Measurements from ENCODE around the gene KIF19. TPM values are rescaled to one million over a fixed set of nuclear protein-coding genes. Genes with fewer than 3 reads are reported as not detected.
"Not testable (repeated sequence)": the region's sequence is repeated elsewhere in the genome, so short reads cannot be mapped to it uniquely, and the experiment has no call there.

The KIF19 gene
- 0.22 TPM for total RNA-seq
- long read RNA-seq: 0 reads

GRCh38 chr17:74325743-74326379, at the start of gene KIF19:
Gene KIF19, plus strand, starts transcription at chr17:74326226. Its CDS starts 124 bp downstream, at chr17:74326350.
- ATAC-seq (ENCODE audit: poor library complexity) (peak; percentile 90), DNase-seq (peak; percentile 68)
- intact Hi-C loops (cut with DNase I): no loop called here

- ATAC-seq (ENCODE audit: poor library complexity) (peak; percentile 60), DNase-seq (peak; percentile 62)
- intact Hi-C loops (cut with DNase I): no loop called here
Measured at GRCh38 chr17:74276541-74277009, 49.5 kb upstream of the KIF19 start.

GRCh38 chr17:74277935-74278334, 48.1 kb upstream of the KIF19 start:
- no peak for DNase-seq
- intact Hi-C loops (cut with DNase I): no loop called here
- ATAC-seq (ENCODE audit: poor library complexity): no peak

DNA sequence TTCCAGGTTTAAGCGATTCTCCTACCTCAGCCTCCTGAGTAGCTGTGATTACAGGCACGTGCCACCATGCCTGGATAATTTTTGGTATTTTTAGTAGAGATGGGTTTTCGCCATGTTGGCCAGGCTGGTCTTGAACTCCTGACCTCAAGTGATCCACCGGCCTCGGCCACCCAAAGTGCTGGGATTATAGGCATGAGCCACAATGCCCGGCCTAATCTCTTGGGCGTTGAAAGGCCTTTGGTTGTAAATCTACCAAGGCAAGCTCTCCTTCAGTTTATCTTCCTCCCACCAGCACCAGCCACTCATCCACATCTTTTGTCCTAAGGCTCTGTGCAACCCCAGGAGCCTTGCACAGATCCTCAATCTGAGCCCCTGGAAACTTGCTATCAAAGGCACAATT, 46.4 kb upstream of the KIF19 start:
- intact Hi-C loops (cut with DNase I); ATAC-seq (ENCODE audit: poor library complexity); DNase-seq: not testable (repeated sequence)

DNA sequence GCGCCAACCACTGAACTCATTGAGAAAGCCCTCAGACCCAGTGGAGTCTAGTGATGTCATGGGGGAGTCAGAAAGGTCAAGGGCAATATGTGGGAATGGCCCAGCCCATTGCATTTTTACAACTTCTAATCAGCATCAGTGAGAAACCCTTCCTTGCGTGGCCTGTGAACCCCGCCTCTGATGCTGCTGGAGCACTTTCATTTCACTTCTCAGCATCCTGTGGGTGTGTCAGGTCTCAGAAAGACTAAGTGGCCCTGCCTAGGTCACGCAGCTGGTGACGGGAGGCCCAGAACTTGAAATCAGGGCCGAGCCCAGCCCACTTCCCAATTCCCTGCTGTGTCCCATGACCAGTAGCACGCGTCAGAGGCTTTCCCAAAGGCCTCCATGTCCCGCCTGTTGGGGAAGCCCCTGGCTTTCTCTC, 45.9 kb upstream of the KIF19 start:
- intact Hi-C loops (cut with DNase I): no loop called here
- ATAC-seq (ENCODE audit: poor library complexity): no peak
- peak; percentile 54 for DNase-seq

DNA sequence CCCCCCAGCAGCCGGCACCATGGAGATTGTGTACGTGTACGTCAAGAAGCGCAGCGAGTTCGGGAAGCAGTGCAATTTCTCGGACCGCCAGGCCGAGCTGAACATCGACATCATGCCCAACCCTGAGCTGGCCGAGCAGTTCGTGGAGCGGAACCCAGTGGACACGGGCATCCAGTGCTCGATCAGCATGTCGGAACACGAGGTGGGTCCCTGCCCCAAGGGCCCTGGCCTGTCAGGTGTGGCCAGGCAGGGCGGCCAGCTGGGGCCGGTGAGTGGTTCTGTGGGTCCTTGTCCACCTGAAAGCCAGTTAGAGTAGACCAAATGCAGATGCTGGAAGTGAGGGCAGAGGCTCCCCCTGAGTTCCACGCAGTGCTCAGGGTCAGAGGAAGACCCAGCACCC, 44.2 kb upstream of the KIF19 start:
- DNase-seq: no peak
- no peak for ATAC-seq (ENCODE audit: poor library complexity)
- intact Hi-C loops (cut with DNase I): no loop called here

DNA sequence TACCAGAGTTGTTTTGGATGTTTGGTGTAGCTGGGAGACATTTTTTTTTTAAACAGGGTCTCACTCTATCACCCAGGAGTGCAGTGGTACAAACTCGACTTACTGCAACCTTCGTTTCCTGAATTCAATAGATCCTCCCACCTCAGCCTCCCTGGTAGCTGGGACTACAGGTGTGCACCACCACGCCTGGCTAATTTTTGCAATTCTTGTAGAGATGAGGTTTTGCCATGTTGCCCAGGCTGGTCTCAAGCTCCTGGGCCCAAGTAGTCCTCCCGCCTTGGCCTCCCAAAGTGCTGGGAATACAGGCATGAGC, 43.8 kb upstream of the KIF19 start:
- ATAC-seq (ENCODE audit: poor library complexity); DNase-seq; intact Hi-C loops (cut with DNase I): not testable (repeated sequence)

- DNase-seq: no peak
- no peak for ATAC-seq (ENCODE audit: poor library complexity)
- intact Hi-C loops (cut with DNase I): no loop called here
Measured at GRCh38 chr17:74282587-74283370, 43.2 kb upstream of the KIF19 start.

- intact Hi-C loops (cut with DNase I): no loop called here
- DNase-seq (no peak), ATAC-seq (ENCODE audit: poor library complexity) (no peak)
Measured at GRCh38 chr17:74283371-74283673, 42.7 kb upstream of the KIF19 start.

DNA sequence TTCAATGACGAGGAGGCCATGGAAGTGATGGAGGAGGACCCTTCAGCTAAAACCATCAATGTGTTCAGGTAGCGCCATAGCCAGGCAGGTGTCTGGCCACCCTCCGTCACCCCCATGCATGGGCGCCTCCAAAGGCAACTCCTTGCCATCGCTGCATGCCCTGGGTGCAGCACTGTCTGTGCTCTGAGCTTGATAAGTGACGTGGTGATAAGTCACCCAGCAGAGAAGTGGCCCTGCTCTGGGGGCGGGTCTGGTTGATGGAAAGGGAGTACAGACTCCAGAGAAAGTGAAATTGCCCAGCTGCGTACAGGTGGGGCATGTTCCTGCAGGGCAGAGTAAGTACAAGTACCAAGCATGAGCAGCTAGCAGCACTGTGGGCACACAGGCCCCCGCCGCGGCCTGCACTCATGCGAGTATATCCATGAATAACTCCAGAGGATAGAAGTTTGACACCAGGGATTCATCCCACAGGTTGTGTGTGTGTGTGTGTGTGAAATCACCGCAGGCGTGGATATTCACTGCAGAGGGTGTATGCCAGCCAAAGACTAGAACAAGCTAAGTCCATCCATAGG, 38.9 kb upstream of the KIF19 start:
- ATAC-seq (ENCODE audit: poor library complexity): no peak
- DNase-seq: no peak
- intact Hi-C loops (cut with DNase I): no loop called here

DNA sequence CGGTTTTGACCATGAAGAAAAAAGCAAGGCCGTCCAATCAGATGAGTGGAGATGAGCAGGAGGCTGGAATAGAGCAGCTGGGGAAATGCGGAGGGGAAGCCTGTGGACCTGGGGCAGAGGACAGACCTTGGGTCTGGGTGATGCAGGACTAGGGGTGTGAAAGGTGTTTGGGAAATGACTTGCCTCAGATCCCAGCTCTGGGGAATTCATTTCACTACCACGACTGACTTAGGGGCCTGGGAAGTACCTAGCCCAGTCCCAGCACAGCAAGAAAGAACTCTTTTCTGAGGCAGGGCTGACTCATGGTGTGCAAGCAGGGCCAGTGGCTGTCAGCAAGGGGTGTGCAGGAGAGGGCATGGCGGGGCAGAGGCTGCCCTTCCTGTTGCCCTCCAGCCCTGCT, 37.2 kb upstream of the KIF19 start:
- no peak for ATAC-seq (ENCODE audit: poor library complexity)
- intact Hi-C loops (cut with DNase I): no loop called here
- no peak for DNase-seq

DNA sequence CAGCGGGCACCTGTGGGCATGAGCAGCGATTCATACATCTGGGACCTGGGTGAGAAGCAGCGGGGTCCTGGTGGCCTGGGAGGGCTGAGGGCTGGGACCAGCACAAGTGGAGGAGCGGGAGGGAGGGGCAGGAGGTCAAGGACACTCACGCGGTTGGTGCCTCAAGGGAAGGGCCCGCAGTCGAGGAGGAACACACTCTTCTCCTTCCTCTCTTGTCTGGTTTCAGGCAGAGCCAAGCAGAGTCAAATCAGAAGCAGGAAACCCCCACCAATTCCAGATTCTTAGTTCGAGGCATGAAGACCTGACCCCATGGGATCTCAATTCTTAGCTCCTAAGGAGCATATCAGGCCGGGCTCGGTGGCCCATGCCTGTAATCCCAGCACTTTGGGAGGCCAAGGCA, 36.3 kb upstream of the KIF19 start:
- no peak for DNase-seq
- intact Hi-C loops (cut with DNase I): no loop called here

DNA sequence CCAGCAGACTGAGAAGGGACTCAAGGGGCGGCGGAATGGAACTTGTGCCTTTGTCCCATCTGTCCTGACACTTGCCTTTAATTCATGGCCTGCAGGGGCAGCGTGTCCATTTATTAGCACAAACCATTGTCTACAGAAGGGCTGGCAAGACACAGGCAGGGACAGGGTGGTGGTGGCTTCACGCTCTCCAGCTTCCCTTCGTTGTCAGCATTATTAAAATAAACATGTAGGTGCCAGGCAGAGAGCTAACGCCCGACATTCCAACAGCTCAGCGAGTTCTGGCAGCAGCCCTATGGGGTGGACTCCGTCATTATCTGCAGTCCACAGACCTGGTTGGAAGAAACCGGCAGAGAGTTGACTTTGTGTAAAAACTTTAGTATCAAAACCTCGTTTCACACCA, 35.7 kb upstream of the KIF19 start:
- ATAC-seq (ENCODE audit: poor library complexity) (peak; percentile 77), DNase-seq (no peak)
- intact Hi-C loops (cut with DNase I): no loop called here

More for the DNA sequence above, 36.3 kb upstream of the KIF19 start:
- peak; percentile 11 for ATAC-seq (ENCODE audit: poor library complexity)

DNA sequence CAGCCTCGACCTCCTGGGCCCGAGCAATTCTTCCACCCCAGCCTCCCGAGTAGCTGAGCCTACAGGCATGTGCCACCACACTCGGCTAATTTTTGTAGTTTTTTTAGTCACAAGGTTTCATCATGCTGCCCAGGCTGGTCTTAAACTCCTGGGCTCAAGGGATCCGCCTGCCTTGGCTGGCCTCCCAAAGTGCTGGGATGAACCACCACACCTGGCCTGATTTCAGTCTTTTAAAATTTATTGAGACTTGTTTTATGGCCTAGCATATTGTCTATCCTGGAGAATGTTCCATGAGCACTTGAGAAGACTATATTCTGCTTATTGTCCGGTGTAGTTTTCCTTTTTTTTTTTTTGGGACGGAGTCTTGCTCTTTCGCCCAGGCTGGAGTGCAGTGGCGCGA, 33.5 kb upstream of the KIF19 start:
- intact Hi-C loops (cut with DNase I): no loop called here
- DNase-seq (no peak), ATAC-seq (ENCODE audit: poor library complexity) (no peak)

GRCh38 chr17:74295625-74296547, 30.1 kb upstream of the KIF19 start:
- ATAC-seq (ENCODE audit: poor library complexity): peak; percentile 92
- DNase-seq: peak; percentile 57
- intact Hi-C loops (cut with DNase I): loop anchor here (5.0 kb wide), 1 partner anchor 84 kb away; the partner anchor contains the start of gene TTYH2

DNA sequence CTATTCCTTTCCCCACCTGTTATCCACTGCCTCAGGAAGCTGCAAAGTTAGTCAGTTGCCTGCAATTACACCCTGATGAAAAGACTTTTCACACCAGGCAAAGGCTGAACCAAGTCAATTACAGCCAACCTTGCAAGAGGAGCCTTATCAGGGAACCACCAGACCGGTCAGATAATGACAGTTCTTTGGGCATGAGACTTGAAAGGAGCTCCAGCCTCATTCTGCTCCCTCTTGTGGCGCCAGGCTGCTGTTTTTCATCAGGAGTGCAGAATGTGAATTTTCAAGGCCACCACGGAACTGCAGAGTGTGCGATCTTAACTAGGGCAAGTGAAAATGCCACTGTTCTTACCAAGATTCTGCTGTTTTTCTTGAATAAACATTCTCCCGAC, 29.5 kb upstream of the KIF19 start:
- intact Hi-C loops (cut with DNase I): loop anchor here (5.0 kb wide), 1 partner anchor 84 kb away; the partner anchor contains the start of gene TTYH2
- peak; percentile 86 for ATAC-seq (ENCODE audit: poor library complexity)
- DNase-seq: peak; percentile 83

- intact Hi-C loops (cut with DNase I): loop anchor here (5.0 kb wide), 1 partner anchor 86 kb away; the partner anchor contains the start of gene TTYH2
- DNase-seq (no peak), ATAC-seq (ENCODE audit: poor library complexity) (no peak)
Measured at GRCh38 chr17:74297941-74298340, 28.1 kb upstream of the KIF19 start.

DNA sequence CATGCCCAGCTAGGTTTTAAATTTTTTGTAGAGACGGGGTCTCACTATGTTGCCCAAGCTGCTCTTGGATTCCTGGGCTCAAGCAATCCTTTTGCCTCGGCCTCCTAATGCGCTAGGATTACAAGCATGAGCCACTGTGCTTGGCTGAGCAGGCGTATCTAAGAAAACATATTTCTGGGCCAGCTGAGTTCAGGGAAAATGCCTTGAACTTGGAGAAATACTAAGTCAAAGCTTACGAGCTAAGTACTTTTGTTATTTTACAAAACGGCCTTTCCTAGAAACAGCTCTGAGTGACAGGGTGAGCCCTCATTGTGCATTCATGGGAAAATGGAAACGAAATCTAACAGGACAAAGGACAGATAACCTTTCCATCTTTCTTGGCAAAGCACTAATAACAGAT, 27.2 kb upstream of the KIF19 start:
- DNase-seq: no peak
- intact Hi-C loops (cut with DNase I): loop anchor here (5.0 kb wide), 1 partner anchor 86 kb away; the partner anchor contains the start of gene TTYH2
- no peak for ATAC-seq (ENCODE audit: poor library complexity)

Data from Right ventricle myocardium superior (tissue), 1 donor.